GM19455 (cell line): Measurements from ENCODE around the gene INSYN2B.

Experiments used
- ATAC-seq: cut with Tn5 transposase; IDR thresholded peaks from one replicate; pipeline ENCODE4 v1.9.1; 2021; ENCODE audit not compliant: unreplicated experiment

INSYN2B gene

DNA sequence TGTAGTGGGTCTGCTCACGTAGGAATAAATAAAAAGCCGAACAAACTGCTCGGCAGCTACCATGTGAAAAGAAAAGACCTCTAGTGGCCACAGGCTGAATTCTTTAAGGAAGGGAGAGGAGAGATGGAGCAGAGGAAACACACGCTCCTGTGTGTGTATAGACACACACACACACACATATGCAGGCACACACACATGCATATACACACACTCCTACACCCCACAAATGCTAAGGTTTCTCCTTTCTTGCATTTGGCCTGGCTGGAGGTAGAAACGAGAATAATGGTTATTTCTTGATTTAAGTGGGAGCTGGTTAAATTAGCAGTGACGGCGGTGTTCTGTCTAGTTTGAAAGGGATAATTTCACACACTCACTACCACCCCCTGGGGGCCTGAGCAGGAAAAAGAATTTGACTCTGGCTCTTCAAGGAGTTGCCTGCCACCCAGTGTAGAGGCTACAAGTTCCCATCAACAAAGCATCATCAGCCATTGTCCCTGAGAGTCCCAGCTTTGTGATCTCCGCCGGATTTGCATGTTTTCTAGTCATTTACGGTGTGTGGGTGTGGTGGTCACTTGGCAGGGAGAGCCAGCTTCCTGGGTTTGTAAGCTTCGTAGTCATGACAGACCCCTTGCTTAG, at the start of gene INSYN2B:
TSS of gene INSYN2B (minus strand) at position 78 of the 636 bp plus-strand sequence. CDS start 96,597 bp downstream, outside the sequence.
- ATAC-seq, result peak; percentile 81

DNA sequence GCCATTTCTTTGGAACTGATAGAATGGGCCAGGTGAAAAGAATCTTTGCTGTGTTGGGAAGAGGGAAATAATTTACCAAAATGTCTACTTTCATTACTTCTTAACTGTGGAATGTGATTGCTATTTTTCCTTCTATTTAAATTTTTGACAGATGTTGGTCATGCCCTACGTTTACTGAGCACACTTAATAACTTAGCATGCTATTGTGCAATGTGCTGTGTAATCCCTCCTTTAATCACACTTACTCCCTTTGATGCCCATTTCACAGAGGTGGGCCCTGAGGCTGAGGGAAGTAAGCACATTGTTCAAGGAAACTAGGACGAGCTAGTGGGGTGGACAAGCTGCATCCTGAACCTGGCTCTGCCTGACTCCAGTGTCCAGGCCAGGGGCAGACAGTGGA, 47.8 kb upstream of the INSYN2B start:
- ATAC-seq, result no peak

GRCh38 chr5:170025853-170026252, 45.6 kb upstream of the INSYN2B start:
- no peak for ATAC-seq

DNA sequence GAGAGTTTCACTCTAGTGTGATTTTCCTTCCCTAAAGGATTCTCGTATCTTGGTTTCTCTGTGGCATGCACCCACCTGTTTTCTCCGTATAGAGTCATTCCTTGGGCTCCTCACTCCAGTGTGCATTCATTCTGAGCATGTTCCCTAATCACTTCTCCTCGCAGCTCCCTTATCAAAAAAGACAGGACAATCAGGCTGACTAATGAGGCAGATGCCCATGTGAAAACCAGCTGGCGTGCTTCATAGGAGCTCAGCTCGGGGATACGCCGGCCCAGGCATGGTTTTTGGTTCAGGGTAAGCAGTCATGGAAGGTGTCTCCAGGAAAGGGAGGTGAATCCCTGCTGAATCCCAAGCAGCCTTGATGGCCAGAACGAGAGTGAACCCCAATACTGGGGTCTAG, 41.2 kb upstream of the INSYN2B start:
- no peak for ATAC-seq

GRCh38 chr5:170020423-170020822, 40.1 kb upstream of the INSYN2B start:
- ATAC-seq, result no peak

DNA sequence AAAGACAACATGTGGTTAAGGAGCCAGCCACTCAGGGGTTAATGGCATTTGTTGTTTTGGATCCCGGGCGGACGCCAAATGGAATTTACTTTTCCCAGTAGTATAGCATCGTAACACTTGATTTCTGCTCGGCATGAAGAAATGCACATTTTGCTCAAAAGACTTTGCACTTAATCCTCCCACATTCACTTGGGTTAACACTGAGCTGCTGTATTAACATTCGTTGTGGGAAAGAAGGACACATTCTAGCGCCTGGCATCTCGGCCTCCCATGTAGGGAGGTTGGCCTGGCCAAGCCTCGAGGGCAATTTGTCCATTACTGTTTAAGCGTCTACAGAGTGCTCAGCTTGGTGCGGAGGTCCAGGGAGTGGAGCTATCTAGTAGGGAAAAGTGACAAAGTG, 32.3 kb upstream of the INSYN2B start:
- no peak for ATAC-seq

- no peak for ATAC-seq
Measured at GRCh38 chr5:170011751-170012150, 31.5 kb upstream of the INSYN2B start.

DNA sequence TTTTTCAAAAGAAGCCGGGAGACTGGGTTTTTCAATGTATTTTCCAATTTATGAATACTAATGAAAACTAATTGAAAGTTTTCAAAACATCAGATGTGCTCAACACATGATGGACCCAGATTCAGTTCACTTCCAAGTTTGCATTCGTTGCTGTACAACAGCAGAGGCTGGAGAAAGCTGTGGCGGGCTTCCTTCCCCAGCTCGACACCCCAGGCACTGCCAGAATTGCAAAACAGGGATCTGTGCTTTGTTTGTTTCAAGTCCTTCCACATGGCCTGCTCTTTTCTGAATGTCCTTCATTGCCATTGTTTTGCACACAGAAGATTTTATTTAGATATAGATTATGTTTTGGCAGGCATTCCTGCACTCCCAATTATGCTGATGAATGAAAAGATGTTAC, 30.3 kb upstream of the INSYN2B start:
- ATAC-seq, result no peak

DNA sequence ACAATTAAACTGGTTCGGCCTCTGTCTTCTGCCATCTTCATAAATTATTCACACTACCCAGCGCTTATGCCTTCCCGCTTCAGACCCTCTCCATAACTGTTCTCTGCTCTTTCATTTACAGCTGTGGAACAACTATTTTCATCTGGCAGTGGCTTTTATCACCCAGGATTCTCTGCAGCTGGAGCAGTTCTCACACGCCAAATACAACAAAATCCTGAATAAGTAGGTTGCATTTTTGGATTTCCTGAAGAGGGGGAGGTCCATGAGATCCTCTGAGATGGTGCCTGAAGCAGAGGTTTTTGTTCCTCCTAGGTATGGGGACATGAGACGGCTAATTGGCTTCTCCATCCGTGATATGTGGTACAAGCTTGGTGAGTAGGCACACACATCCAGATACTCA, 28.1 kb upstream of the INSYN2B start:
- ATAC-seq, result no peak

GRCh38 chr5:170006021-170006420, 25.7 kb upstream of the INSYN2B start:
- ATAC-seq, result no peak

DNA sequence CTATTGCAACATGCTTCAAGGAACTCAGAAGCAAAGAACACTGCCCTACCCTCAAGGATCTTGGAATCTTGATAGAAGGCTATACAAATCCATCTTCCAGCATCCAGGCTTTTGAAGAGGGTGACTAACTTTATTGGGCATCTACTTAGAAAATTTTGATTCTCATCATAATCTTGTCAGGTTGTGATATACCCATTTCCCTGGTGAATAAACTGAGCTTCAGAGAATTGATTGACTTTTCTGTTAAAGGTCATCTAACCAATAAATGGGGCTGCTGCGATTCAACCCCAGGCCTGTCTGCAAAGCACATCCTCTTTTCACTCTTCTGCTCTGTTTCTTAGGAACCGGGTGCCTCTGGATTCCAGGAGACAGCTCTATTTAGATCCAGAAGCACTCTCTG, 19.9 kb upstream of the INSYN2B start:
- ATAC-seq, result no peak

DNA sequence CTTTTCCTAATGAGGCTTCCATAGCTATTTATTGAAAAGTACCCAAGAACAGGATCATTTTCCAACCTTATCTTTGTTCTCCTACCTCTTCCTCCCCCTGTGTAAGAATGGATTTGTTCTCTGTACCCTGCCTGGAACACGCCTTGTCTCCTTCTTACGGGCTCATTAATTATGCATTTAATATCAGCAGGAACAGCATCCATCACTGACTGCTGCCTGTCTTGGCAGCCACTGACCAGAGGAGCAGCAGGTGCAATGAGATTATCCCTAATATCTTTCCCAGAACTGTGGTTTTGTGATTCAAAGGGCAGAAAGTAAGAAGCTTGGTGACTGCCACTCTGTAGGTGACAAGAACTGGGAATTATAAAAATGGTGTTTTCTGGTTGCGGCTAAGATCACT, 19.3 kb upstream of the INSYN2B start:
- no peak for ATAC-seq

DNA sequence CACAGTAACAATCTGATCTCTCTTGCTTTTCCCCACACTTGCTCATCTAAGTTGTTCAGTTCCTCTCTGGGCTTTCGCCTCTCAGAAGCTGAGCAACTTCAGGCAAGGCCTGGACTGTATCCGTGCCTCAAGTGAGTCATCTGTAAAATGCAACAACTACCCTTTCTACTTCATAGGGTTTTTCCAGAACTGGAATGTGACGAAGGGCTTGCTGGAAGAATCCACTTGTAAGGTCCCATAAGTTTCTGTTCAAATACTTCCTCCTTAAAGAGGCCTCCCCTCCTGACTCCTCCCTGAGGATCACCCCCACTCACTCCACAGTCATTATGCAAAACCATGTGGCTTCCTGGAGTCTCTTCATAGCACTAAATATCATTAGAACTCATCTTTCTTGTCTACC, 17.5 kb upstream of the INSYN2B start:
- ATAC-seq, result no peak

- no peak for ATAC-seq
Measured at GRCh38 chr5:169993485-169993790, 13.1 kb upstream of the INSYN2B start.

DNA sequence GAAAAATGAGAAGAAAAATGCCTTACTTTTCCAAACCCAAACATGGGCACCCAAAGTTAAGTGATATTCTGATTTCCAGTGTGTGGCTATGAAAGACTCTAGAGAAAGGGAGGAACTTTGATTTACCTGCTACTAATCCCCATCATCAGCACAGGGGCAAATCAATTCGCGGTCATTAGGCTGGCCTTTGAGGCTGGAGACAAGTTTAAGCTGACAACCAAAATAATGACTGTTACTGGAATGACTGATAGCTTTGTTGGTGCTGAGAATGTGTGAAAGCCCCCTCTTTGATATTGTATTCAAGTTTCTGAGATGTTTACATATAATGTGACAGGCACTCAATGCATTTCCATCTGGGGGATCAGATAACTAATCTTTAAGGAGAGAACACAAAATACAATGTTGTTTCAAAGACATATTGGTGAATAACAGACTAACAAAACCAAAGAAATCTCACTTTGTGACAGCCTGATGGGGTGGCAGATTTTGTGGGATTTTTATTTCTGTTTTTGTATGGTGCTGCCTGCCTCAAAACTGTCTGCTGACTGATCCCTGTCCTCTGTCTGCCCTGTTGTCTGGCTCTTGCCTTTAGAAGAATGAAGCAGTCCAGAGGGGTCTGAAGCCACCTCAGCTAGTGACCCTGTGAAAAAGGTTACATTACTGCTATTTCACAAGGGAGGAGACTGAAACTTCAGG, 12.6 kb upstream of the INSYN2B start:
- no peak for ATAC-seq

DNA sequence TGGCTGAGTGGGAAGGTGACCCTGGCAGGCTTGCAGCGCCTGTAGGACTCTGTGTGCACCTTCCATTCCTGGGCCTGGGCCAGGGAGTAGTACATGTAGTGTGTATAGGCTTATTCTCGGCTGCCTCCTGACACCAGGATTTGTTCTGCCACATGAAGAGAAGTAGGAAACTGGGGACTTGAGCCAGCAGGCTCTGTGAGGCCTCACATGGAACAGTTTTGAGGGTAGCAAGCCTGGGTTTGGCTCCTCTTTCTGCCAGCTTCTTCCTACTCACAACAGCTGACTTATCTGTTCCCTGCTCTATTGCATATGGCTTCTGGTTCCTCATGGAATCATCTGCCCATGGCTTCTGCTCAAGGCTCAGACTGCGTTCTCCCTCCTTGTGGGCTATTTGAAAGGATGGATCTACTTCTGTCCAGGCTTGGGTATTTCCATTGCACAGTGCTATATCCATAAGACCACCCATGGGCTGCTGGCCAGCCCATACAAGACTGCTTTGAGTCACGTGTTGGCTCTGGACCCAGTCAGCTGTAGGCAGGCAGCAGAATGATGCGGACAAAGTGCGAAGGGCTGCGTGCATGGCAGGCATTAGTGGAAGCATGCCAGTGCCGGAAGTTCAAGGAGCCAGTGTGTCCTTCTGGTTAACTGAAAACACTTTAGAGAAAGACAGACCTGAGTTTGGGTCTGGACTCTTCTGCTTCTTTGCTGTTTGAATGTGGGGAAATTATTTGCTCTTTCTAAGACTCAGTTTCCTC, 11.0 kb upstream of the INSYN2B start:
- no peak for ATAC-seq

- no peak for ATAC-seq
Measured at GRCh38 chr5:169989365-169989764, 9.1 kb upstream of the INSYN2B start.

DNA sequence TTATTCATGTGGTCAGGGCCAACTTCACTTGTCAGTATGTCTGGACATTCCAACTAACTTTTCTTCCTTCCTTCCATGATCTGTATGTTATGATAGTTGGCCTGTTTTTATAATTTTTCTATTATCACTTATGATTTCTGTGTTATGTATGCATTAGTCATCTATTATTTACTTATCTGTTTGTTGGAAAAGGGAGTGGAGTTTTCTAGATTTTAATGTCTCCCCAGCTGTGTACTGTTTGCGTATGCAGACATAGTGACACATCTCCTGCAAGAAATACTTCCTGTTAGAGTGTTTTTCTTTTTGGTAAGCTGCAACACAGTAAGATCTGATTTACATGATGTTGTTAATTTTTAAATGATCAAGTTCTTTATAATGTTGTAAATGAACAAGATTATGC, 8.7 kb upstream of the INSYN2B start:
- no peak for ATAC-seq

DNA sequence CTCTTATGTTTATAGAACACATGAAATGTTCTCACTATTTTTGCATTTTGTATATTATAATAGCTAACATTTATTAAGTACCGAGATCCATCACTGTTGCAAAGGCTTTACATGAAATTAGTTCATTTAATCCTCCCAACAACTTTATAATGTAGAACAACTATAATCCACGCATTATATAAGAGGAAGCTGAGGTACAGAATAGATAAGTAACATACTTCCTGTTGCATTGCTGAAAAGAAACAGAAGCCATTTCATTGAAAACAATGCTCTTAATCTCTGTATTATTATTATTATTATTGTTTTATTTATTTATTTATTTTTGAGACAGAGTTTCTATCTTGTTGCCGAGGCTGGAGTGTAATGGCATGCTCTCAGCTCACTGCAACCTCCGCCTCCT, 7.9 kb upstream of the INSYN2B start:
- ATAC-seq, result no peak

GRCh38 chr5:169979871-169980270, 424 bp downstream of the INSYN2B start:
- no peak for ATAC-seq

DNA sequence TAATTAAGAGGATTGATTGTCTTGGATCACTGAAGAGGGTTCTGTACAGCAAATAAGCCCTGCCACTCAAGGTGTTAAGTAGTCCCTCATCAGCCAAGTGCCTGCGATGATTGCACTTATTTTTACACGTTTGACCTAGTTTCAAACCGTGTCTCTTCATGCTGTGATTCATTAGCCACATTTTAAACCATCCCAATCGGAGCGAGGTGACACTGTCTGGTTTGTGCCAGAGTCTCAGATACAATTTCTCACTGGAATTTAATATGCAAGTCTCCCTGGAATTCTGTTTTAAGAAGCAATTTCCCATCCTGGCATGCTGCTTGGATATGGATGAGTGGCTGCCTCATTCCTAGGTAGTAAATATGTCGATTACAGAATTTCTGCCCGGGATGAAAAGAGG, 1.6 kb downstream of the INSYN2B start:
- ATAC-seq, result no peak

DNA sequence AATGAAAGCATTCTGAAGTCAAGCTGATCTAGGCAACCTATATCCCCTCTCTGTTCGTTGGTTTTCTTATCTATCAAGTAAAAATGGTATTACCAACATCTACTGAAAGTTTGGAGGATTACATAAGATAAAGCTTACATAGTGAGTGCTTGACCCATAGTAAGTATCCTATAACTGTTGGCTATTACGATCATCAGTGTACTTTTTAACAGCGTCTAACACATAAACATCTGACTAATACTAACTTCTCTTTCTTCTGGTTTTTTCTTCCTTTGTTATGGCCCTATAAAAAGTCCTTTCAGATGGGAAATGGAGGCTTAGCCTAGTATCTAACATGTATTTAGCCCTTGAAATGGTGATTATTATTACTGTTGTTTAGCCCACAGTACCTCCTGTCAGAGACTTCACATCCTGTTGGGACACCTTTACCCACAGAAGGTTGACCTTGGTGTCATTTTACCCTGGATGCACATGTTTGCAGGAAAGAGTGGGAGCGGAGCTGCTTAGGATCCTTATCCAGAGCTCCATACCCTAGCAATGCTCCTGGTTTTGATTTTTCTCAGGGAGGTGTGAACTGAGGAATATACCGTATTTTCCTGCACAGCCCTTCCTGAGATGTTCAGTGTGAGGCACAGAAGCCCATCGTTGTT, 6.0 kb downstream of the INSYN2B start:
- ATAC-seq, result no peak
